Measurements from ENCODE around the gene AKT3.

AKT3 gene

GRCh38 chr1:243508943-243509342 lies 341.1 kb downstream of the AKT3 start:
- FAIRE-seq: no peak
- DNase-seq (ENCODE audit: insufficient read length, low spot score): no peak
- TF ChIP-seq POU2F2 (IDR thresholded peaks at IDR 0.05; ENCODE audit: low read depth, low read length) (no peak), SPI1 (IDR thresholded peaks at IDR 0.05; ENCODE audit: low read depth, low read length) (no peak), POLR2A (IDR thresholded peaks at IDR 0.05; ENCODE audit: low read depth, low read length) (no peak), PAX5 (IDR thresholded peaks at IDR 0.05; ENCODE audit: insufficient read depth, low read length, severe bottlenecking) (no peak), POLR2AphosphoS5 (IDR thresholded peaks at IDR 0.05; ENCODE audit: low read depth, low read length) (no peak), TAF1 (IDR thresholded peaks at IDR 0.05; ENCODE audit: low read depth, low read length) (no peak)

- TF ChIP-seq POLR2A (IDR thresholded peaks at IDR 0.05; ENCODE audit: low read depth, low read length): no peak
- no peak for TF ChIP-seq PAX5 (IDR thresholded peaks at IDR 0.05; ENCODE audit: insufficient read depth, low read length, severe bottlenecking)
- no peak for TF ChIP-seq SPI1 (IDR thresholded peaks at IDR 0.05; ENCODE audit: low read depth, low read length)
- no peak for TF ChIP-seq POU2F2 (IDR thresholded peaks at IDR 0.05; ENCODE audit: low read depth, low read length)
- no peak for TF ChIP-seq TAF1 (IDR thresholded peaks at IDR 0.05; ENCODE audit: low read depth, low read length)
- no peak for TF ChIP-seq POLR2AphosphoS5 (IDR thresholded peaks at IDR 0.05; ENCODE audit: low read depth, low read length)
- no peak for FAIRE-seq
- no peak for DNase-seq (ENCODE audit: insufficient read length, low spot score)
Measured at GRCh38 chr1:243508303-243508713, 341.7 kb downstream of the AKT3 start.

GRCh38 chr1:243507672-243508302 lies 342.3 kb downstream of the AKT3 start:
- TF ChIP-seq TAF1 (IDR thresholded peaks at IDR 0.05; ENCODE audit: low read depth, low read length) (no peak), SPI1 (IDR thresholded peaks at IDR 0.05; ENCODE audit: low read depth, low read length) (no peak), PAX5 (IDR thresholded peaks at IDR 0.05; ENCODE audit: insufficient read depth, low read length, severe bottlenecking) (no peak), POLR2AphosphoS5 (IDR thresholded peaks at IDR 0.05; ENCODE audit: low read depth, low read length) (no peak), POU2F2 (IDR thresholded peaks at IDR 0.05; ENCODE audit: low read depth, low read length) (no peak), POLR2A (IDR thresholded peaks at IDR 0.05; ENCODE audit: low read depth, low read length) (no peak)
- no peak for FAIRE-seq

GRCh38 chr1:243507001-243507671 lies 342.9 kb downstream of the AKT3 start:
- TF ChIP-seq POLR2AphosphoS5 (IDR thresholded peaks at IDR 0.05; ENCODE audit: low read depth, low read length) (no peak), SPI1 (IDR thresholded peaks at IDR 0.05; ENCODE audit: low read depth, low read length) (no peak), TAF1 (IDR thresholded peaks at IDR 0.05; ENCODE audit: low read depth, low read length) (no peak), PAX5 (IDR thresholded peaks at IDR 0.05; ENCODE audit: insufficient read depth, low read length, severe bottlenecking) (no peak), POLR2A (IDR thresholded peaks at IDR 0.05; ENCODE audit: low read depth, low read length) (no peak), POU2F2 (IDR thresholded peaks at IDR 0.05; ENCODE audit: low read depth, low read length) (no peak)
- FAIRE-seq (no peak), DNase-seq (ENCODE audit: insufficient read length, low spot score) (no peak)

More at GRCh38 chr1:243507672-243508302, 342.3 kb downstream of the AKT3 start:
- no peak for DNase-seq (ENCODE audit: insufficient read length, low spot score)

GRCh38 chr1:243505986-243506689 lies 343.9 kb downstream of the AKT3 start:
- no peak for TF ChIP-seq PAX5 (IDR thresholded peaks at IDR 0.05; ENCODE audit: insufficient read depth, low read length, severe bottlenecking)
- no peak for TF ChIP-seq POLR2AphosphoS5 (IDR thresholded peaks at IDR 0.05; ENCODE audit: low read depth, low read length)
- no peak for TF ChIP-seq SPI1 (IDR thresholded peaks at IDR 0.05; ENCODE audit: low read depth, low read length)
- TF ChIP-seq POLR2A (IDR thresholded peaks at IDR 0.05; ENCODE audit: low read depth, low read length): no peak
- no peak for TF ChIP-seq POU2F2 (IDR thresholded peaks at IDR 0.05; ENCODE audit: low read depth, low read length)
- no peak for TF ChIP-seq TAF1 (IDR thresholded peaks at IDR 0.05; ENCODE audit: low read depth, low read length)
- FAIRE-seq (no peak), DNase-seq (ENCODE audit: insufficient read length, low spot score) (no peak)

GRCh38 chr1:243503155-243503554 lies 346.9 kb downstream of the AKT3 start:
- TF ChIP-seq SPI1 (IDR thresholded peaks at IDR 0.05; ENCODE audit: low read depth, low read length) (no peak), POU2F2 (IDR thresholded peaks at IDR 0.05; ENCODE audit: low read depth, low read length) (no peak), PAX5 (IDR thresholded peaks at IDR 0.05; ENCODE audit: insufficient read depth, low read length, severe bottlenecking) (no peak), TAF1 (IDR thresholded peaks at IDR 0.05; ENCODE audit: low read depth, low read length) (no peak), POLR2AphosphoS5 (IDR thresholded peaks at IDR 0.05; ENCODE audit: low read depth, low read length) (no peak), POLR2A (IDR thresholded peaks at IDR 0.05; ENCODE audit: low read depth, low read length) (no peak)
- DNase-seq (ENCODE audit: insufficient read length, low spot score): no peak
- FAIRE-seq: no peak

GRCh38 chr1:243501002-243501401 lies 349.0 kb downstream of the AKT3 start:
- DNase-seq (ENCODE audit: insufficient read length, low spot score) (no peak), FAIRE-seq (no peak)
- no peak for TF ChIP-seq TAF1 (IDR thresholded peaks at IDR 0.05; ENCODE audit: low read depth, low read length)
- no peak for TF ChIP-seq SPI1 (IDR thresholded peaks at IDR 0.05; ENCODE audit: low read depth, low read length)
- no peak for TF ChIP-seq POU2F2 (IDR thresholded peaks at IDR 0.05; ENCODE audit: low read depth, low read length)
- no peak for TF ChIP-seq POLR2AphosphoS5 (IDR thresholded peaks at IDR 0.05; ENCODE audit: low read depth, low read length)
- no peak for TF ChIP-seq PAX5 (IDR thresholded peaks at IDR 0.05; ENCODE audit: insufficient read depth, low read length, severe bottlenecking)
- no peak for TF ChIP-seq POLR2A (IDR thresholded peaks at IDR 0.05; ENCODE audit: low read depth, low read length)

- no peak for DNase-seq (ENCODE audit: insufficient read length, low spot score)
- TF ChIP-seq POLR2A (IDR thresholded peaks at IDR 0.05; ENCODE audit: low read depth, low read length): no peak
- no peak for TF ChIP-seq POU2F2 (IDR thresholded peaks at IDR 0.05; ENCODE audit: low read depth, low read length)
- no peak for TF ChIP-seq POLR2AphosphoS5 (IDR thresholded peaks at IDR 0.05; ENCODE audit: low read depth, low read length)
- no peak for TF ChIP-seq PAX5 (IDR thresholded peaks at IDR 0.05; ENCODE audit: insufficient read depth, low read length, severe bottlenecking)
- no peak for TF ChIP-seq TAF1 (IDR thresholded peaks at IDR 0.05; ENCODE audit: low read depth, low read length)
- TF ChIP-seq SPI1 (IDR thresholded peaks at IDR 0.05; ENCODE audit: low read depth, low read length): no peak
- FAIRE-seq: no peak
Measured at GRCh38 chr1:243500512-243500911, 349.5 kb downstream of the AKT3 start.

- DNase-seq (ENCODE audit: insufficient read length, low spot score) (no peak), FAIRE-seq (no peak)
- TF ChIP-seq PAX5 (IDR thresholded peaks at IDR 0.05; ENCODE audit: insufficient read depth, low read length, severe bottlenecking) (no peak), POLR2AphosphoS5 (IDR thresholded peaks at IDR 0.05; ENCODE audit: low read depth, low read length) (no peak), TAF1 (IDR thresholded peaks at IDR 0.05; ENCODE audit: low read depth, low read length) (no peak), POLR2A (IDR thresholded peaks at IDR 0.05; ENCODE audit: low read depth, low read length) (no peak), SPI1 (IDR thresholded peaks at IDR 0.05; ENCODE audit: low read depth, low read length) (no peak), POU2F2 (IDR thresholded peaks at IDR 0.05; ENCODE audit: low read depth, low read length) (no peak)
Measured at GRCh38 chr1:243499711-243500110, 350.3 kb downstream of the AKT3 start.

All from GM12891 (cell line).